Skeletal muscle satellite cell (primary cell): ENCODE data around the gene CADPS2.

ENCODE experiments used
- H3K27me3 ChIP-seq: 2 replicates; pipeline ENCODE4 v1.7.0; 2013; ENCODE audit warnings: low read length; ENCODE audit not compliant: control insufficient read depth, insufficient read depth
- H3K36me3 ChIP-seq: 2 replicates; pipeline ENCODE4 v1.7.0; 2013; ENCODE audit warnings: mild to moderate bottlenecking, control low read depth, low read length; ENCODE audit not compliant: insufficient read depth
- H3K4me1 ChIP-seq: 2 replicates; pipeline ENCODE4 v1.7.0; 2013; ENCODE audit warnings: low read length; ENCODE audit not compliant: control insufficient read depth, insufficient read depth
- H3K4me2 ChIP-seq: 2 replicates; pipeline ENCODE4 v1.7.0; 2013; ENCODE audit warnings: mild to moderate bottlenecking, low read length
- H3K4me3 ChIP-seq: 2 replicates; pipeline ENCODE4 v1.7.0; 2013; ENCODE audit warnings: low read length
- H3K9ac ChIP-seq: 2 replicates; pipeline ENCODE4 v1.7.0; 2013; ENCODE audit warnings: mild to moderate bottlenecking, low read depth, low read length, moderate library complexity
- H3K9me3 ChIP-seq: replicated peaks from 2 replicates; pipeline ENCODE4 v1.7.0; 2013; ENCODE audit warnings: mild to moderate bottlenecking, control low read depth, low read length

The CADPS2 gene

DNA sequence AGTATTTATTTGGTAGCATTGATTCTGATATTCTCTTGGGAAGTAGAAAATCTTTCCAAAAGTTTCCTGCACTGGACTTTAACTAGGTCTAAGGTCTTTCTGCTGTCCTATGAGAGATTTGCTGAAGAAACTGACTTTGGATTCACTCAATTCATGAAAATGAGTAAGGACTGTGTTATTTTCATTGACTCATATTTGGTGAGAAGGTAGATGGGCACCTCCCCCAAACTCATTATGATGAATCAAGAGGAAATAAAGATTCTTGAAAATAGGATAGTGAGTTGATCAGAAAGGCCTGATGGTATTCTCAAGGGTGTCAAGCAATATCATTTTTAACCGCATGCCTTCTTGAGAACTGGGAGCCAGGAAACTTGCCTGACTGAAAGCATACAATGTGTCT lies 297.6 kb downstream of the CADPS2 start:
- H3K9ac ChIP-seq: no peak overlapping the region
- H3K4me2 ChIP-seq: no peak overlapping the region
- no peaks in the 10 kb centered on the region for H3K36me3 ChIP-seq
- H3K4me3 ChIP-seq: no peak overlapping the region
- peaks cover 7% of the 10 kb centered on the region for H3K4me1 ChIP-seq
- no peaks in the 10 kb centered on the region for H3K9me3 ChIP-seq
- no peaks in the 10 kb centered on the region for H3K27me3 ChIP-seq

DNA sequence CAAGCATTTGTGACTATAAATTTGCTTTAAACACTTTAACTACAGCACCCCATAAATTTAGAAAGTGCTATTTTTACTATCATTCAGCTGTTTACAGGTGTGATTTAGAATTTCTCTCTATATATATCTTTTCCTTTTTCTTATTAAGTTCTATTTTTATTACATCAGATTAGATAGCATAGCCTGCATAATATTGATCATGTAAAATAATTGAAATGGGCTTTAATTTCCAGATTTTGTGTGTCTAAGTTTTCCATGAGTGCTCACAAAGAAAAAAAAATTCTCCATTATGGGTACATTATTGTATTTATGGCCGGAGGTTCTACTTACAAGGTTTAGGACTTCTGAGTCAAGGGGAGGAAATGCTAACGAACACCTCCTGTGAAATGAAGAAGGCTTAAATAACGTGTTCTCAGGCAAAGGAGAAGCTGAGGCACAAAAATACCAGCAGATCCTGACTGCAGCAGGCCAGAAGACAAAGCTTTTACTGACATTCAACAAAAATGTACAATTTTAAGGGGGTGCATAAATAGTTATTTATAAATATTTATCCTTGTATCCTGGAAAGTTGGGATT lies 301.5 kb downstream of the CADPS2 start:
- no peaks in the 10 kb centered on the region for H3K36me3 ChIP-seq
- H3K9me3 ChIP-seq: no peaks in the 10 kb centered on the region
- no peak overlapping the region for H3K9ac ChIP-seq
- no peaks in the 10 kb centered on the region for H3K27me3 ChIP-seq
- peaks cover 7% of the 10 kb centered on the region for H3K4me1 ChIP-seq
- H3K4me3 ChIP-seq: no peak overlapping the region
- no peak overlapping the region for H3K4me2 ChIP-seq

DNA sequence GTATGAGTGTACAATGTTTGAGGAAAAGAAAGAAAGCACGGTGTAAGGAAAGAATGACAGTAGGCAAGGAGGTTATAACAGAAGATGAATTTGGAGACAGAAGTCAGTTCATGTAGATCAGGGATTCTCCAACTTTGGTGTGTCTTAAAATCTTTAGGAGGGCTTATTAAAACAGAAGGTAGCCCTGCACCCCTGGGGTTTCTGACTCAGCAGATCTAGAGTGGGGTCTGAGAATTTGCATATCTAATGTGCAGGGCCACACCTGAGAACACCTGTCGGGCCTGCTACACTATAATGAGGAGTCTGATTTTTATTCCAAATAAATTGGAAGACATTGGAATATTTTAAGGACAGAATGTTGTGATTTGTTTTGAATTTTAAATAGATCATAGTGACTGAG lies 307.9 kb downstream of the CADPS2 start:
- no peak overlapping the region for H3K4me3 ChIP-seq
- H3K9ac ChIP-seq: no peak overlapping the region
- no peak overlapping the region for H3K4me2 ChIP-seq

DNA sequence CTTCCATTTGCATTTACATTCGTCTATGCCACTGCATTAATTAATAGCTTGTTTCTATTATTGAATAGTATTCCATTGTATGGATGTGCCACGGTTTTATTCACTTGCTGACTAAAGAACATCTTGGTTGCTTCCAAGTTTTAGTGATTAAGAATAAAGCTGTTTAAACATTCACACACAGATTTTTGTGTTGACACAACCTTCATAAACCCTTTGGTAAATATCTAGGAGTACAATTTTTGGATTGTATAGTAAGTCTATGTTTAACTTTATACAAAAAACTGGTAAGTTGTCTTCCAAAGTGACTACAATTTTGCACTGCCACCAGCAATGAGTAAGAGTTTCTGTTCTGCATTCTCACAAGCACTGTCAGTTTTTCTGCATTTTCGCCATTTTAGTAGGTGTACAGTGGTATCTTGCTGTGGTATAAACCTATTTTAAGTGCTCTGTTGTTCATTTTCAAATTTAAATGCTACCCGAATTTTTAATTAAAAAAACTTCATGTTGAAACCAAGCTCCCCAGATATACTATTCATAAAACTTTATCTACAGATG lies 308.7 kb downstream of the CADPS2 start:
- H3K27me3 ChIP-seq: no peaks in the 10 kb centered on the region
- H3K36me3 ChIP-seq: no peaks in the 10 kb centered on the region
- no peak overlapping the region for H3K4me3 ChIP-seq
- no peak overlapping the region for H3K4me2 ChIP-seq
- H3K4me1 ChIP-seq: no peaks in the 10 kb centered on the region
- no peak overlapping the region for H3K9ac ChIP-seq
- no peaks in the 10 kb centered on the region for H3K9me3 ChIP-seq

More for the DNA sequence above, 307.9 kb downstream of the CADPS2 start:
- H3K27me3 ChIP-seq: no peaks in the 10 kb centered on the region
- H3K4me1 ChIP-seq: no peaks in the 10 kb centered on the region
- H3K36me3 ChIP-seq: no peaks in the 10 kb centered on the region
- H3K9me3 ChIP-seq: no peaks in the 10 kb centered on the region

DNA sequence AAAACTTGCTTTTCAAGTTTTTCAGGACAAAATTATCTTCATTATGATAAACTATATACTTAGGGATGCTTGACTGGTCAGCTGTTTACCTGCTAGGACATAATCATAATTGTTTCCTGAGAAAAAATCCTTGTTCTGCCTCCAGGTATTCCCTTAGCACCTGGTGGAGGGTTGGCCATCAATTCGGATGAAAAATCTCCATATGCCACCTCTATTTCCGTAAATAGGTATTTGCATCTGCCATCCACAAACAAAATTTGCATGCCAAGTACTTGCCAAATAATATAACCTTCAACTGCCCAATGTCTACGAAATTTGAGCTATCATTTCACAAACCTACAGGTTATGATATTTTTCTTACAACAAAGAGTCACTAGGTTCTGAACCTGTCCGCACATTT lies 313.6 kb downstream of the CADPS2 start:
- Histone ChIP-seq H3K9me3 (no peaks in the 10 kb centered on the region), H3K9ac (no peak overlapping the region), H3K4me1 (no peaks in the 10 kb centered on the region), H3K4me2 (no peak overlapping the region), H3K4me3 (no peak overlapping the region), H3K36me3 (no peaks in the 10 kb centered on the region), H3K27me3 (no peaks in the 10 kb centered on the region)

DNA sequence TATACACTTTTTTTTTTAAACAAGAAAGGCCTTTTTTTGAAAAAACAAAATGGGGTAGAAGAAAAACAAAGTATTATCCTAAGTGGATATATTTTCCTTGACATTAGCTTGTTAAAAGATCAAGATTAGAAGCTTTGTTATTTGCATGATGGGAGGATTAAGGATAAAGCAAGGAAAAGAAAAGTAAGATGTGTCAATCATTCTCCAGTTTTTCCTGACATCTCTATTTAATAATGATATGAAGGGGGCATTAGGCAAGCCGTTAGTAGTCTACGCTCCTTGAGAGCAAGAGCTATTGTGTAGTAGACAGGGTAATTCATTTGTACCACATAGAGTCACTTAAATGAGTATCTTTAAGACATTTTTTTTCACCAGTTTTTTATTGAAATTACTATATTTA lies 324.9 kb downstream of the CADPS2 start:
- no peaks in the 10 kb centered on the region for H3K27me3 ChIP-seq
- H3K4me3 ChIP-seq: no peak overlapping the region
- H3K36me3 ChIP-seq: no peaks in the 10 kb centered on the region
- H3K9me3 ChIP-seq: no peaks in the 10 kb centered on the region
- H3K4me2 ChIP-seq: no peak overlapping the region
- no peak overlapping the region for H3K9ac ChIP-seq
- no peaks in the 10 kb centered on the region for H3K4me1 ChIP-seq

DNA sequence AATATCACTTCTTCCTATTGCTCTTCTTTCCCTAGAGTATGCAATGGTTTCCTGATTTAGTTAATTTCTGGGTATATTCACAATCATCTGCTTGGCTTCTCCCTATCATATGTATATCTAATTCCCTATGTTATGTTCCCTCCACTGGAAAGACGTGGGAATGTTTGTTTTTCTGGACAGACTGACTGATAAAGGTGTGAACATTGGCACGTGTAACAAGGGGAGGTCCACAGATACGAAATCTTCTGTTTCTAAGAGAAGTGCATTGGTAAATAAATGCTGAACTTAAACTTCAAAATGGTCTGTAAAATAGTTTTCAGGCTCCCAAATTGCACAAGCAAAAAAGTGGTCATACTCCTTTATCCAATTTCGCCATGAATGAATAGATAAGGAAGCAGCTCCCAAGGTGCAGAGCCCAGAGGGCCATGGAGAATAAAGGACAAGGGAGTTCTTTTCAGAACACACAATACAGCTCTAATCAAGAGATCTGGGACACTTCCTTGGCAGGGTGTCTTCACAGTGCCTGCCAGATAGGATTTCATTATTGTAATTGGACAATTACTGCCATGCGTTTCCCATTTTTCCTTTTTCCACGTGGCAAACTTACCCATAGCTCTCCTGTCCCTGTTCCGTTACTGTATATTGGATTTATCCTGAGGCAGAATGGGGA lies 329.3 kb downstream of the CADPS2 start:
- H3K4me3 ChIP-seq: no peak overlapping the region
- H3K9ac ChIP-seq: no peak overlapping the region
- no peaks in the 10 kb centered on the region for H3K9me3 ChIP-seq
- no peaks in the 10 kb centered on the region for H3K27me3 ChIP-seq
- H3K4me1 ChIP-seq: no peaks in the 10 kb centered on the region
- H3K4me2 ChIP-seq: no peak overlapping the region
- no peaks in the 10 kb centered on the region for H3K36me3 ChIP-seq

DNA sequence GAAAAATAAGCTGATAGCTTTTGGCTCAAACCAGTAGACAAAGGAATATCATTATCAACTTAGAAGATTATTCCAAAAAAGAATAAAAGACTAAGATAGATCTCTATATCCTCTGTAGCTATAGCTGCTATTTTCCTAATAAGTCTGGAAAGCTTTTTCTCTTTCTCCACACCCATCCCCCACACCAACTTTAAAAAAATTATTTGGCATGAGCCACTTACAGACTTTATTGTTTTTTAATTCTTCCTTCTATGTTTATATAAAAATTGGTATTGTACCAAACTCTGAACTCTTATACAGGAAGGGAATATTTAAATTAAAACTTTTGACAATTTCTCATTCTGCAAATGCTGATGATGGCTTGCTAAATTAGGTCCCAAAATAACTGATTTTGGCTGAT lies 330.0 kb downstream of the CADPS2 start:
- no peaks in the 10 kb centered on the region for H3K27me3 ChIP-seq
- H3K4me2 ChIP-seq: no peak overlapping the region
- H3K9ac ChIP-seq: no peak overlapping the region
- no peak overlapping the region for H3K4me3 ChIP-seq
- H3K4me1 ChIP-seq: no peaks in the 10 kb centered on the region
- H3K36me3 ChIP-seq: no peaks in the 10 kb centered on the region
- H3K9me3 ChIP-seq: no peaks in the 10 kb centered on the region

DNA sequence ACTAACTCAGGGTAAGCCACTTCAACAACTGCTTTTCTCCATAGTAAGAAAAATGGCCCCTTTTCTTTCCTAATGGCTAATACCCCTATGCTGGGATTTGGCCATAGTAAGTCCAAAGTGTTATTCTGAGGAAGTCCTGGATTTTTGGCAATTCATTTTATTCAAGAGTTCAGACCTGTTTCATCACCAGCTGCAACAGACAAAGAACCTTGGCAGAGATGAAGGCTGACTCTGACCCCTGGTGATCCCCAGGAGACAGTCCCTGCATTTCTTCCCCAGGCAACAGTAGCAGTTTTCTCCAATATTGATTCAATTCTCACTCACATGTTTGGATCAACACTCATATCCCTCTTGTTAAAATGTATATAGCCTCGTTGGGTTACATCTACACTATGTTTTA lies 332.5 kb downstream of the CADPS2 start:
- Histone ChIP-seq H3K4me3 (no peak overlapping the region), H3K27me3 (no peaks in the 10 kb centered on the region), H3K4me1 (no peaks in the 10 kb centered on the region), H3K9ac (no peak overlapping the region), H3K9me3 (no peaks in the 10 kb centered on the region), H3K36me3 (no peaks in the 10 kb centered on the region), H3K4me2 (no peak overlapping the region)

DNA sequence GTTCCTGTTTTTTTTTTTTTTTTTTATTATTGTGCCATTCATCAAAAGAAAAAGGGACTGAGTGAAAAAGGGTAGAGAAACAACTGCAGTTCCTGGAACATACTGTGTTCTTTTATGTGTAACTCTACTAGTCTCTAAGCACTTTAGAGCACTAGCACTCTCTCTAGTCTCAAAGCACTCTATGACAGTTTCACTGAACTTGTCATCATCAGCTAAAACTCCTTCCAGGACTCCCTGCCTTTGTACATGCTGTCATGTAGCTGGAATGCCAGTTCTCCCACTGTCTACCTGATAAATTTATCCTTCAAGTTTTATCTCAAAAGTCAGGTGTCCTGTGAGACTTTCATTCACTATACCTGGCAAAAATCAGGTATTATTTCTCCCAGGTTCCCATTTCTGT lies 333.5 kb downstream of the CADPS2 start:
- Histone ChIP-seq H3K9ac (no peak overlapping the region), H3K27me3 (no peaks in the 10 kb centered on the region), H3K9me3 (no peaks in the 10 kb centered on the region), H3K4me3 (no peak overlapping the region), H3K36me3 (no peaks in the 10 kb centered on the region), H3K4me1 (no peaks in the 10 kb centered on the region), H3K4me2 (no peak overlapping the region)

DNA sequence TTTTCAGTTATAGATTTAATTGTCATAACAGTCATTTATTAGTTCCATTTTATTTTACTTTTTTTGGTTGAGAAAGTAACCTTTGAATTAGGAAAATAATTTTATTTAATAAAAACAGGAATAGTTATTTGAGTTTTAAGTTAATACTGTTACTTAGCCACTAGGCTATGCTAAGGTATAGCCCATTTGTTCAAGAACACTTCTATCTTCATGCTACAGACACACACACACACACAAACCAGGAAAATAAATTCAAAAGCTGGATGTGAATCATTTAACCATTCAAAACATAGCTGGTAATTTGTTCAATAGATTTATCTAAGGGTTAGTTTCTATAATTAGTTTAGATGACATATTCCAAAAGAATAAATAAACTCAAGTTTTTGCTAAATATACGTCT lies 335.7 kb downstream of the CADPS2 start:
- Histone ChIP-seq H3K36me3 (no peaks in the 10 kb centered on the region), H3K4me3 (no peak overlapping the region), H3K27me3 (no peaks in the 10 kb centered on the region), H3K9me3 (no peaks in the 10 kb centered on the region), H3K4me1 (no peaks in the 10 kb centered on the region), H3K9ac (no peak overlapping the region), H3K4me2 (no peak overlapping the region)

DNA sequence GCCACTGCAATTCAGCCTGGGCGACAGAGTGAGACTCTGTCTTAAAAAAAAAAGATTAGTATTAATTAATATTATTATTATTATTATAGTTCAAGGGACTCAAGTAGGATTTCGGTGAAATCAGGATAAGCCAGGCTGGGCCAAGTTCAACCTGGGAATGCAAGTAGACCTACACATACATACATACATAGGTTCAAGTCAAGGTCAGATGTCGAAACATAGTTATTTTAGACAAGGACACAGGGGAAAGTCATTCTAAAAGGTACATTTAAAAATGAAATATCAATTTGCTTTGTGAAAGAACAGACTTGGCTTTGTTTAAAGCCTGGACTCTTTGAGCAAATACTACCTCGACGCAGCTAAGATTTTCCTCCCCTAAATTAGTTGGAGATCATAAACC lies 336.7 kb downstream of the CADPS2 start:
- Histone ChIP-seq H3K9me3 (no peaks in the 10 kb centered on the region), H3K36me3 (no peaks in the 10 kb centered on the region), H3K4me3 (no peak overlapping the region), H3K4me1 (no peaks in the 10 kb centered on the region), H3K27me3 (no peaks in the 10 kb centered on the region), H3K4me2 (no peak overlapping the region), H3K9ac (no peak overlapping the region)
